GM12878 (cell line): ENCODE data around the gene BAG1.

ENCODE experiments used
- CHD2 ChIP-seq: IDR thresholded peaks from 2 replicates; pipeline ENCODE4 v1.6.1; 2011; ENCODE audit warnings: low read depth, low read length, improper control_type of control experiment, borderline replicate concordance
- CTCF ChIP-seq, 3 experiments: IDR thresholded peaks in 2 of 3; conservative IDR thresholded peaks in 1 of 3; 2 replicates each; pipeline ENCODE4 v1.5.1; 2011; ENCODE audit warnings: low read depth in 3 of 3, low read length in 3 of 3, mild to moderate bottlenecking in 3 of 3, control low read depth in 2 of 3, moderate library complexity in 2 of 3, inconsistent platforms in 1 of 3, mixed read lengths in 1 of 3; ENCODE audit not compliant: control insufficient read depth in 2 of 3, insufficient read depth in 1 of 3; ENCODE audit errors: extremely low read depth in 1 of 3
- KAT2A ChIP-seq: conservative IDR thresholded peaks from 2 replicates; pipeline ENCODE4 v1.6.1; 2011; ENCODE audit warnings: low read depth, low read length; ENCODE audit not compliant: control insufficient read depth
- ZNF622 ChIP-seq: fragments of 450-650 bp; IDR thresholded peaks from 2 replicates; pipeline ENCODE4 v1.6.1; 2017; ENCODE audit warnings: mild to moderate bottlenecking, inconsistent platforms
- TF ChIP-seq, protein P1 (sequence below): IDR thresholded peaks from 2 replicates; pipeline ENCODE4 v1.6.1; 2012; ENCODE audit warnings: low read depth, low read length, improper control_type of control experiment
- TF ChIP-seq, protein P2 (sequence below): fragments of 450-650 bp; formaldehyde crosslinking; IDR thresholded peaks from 2 replicates; pipeline ENCODE4 v1.4.0; 2020; ENCODE audit warnings: mild to moderate bottlenecking, moderate library complexity

DNA sequence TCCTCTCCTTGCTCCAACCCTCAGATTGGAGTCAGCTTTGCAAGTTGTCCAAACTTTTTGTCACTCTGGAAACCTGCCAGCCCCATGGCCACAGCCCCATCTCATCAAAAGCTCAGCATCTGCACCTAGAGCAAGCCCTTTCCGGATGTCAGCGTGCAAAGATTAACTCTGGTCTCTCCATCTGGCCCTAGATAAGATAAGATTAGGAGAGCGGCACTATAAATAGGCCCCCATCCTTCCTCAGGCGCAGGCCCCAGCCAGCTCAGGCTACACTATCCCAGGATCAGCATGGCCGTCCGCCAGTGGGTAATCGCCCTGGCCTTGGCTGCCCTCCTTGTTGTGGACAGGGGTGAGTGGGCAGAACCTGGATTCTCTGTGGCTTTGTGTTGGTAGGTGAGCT, 24.6 kb downstream of the BAG1 start, which contains the start of gene SPINK4:
- no peak for TF ChIP-seq ZNF622
- TF ChIP-seq CTCF (IDR thresholded peaks at IDR 0.05 in 2 of 3, conservative IDR thresholded peaks at IDR 0.05 in 1 of 3; ENCODE audit: control insufficient read depth in 2 of 3, extremely low read depth in 1 of 3, insufficient read depth in 1 of 3, low read depth in 3 of 3, low read length in 3 of 3): no peak
- TF ChIP-seq CHD2: no peak
- no peak for TF ChIP-seq KAT2A
- TF ChIP-seq, protein P1, sequence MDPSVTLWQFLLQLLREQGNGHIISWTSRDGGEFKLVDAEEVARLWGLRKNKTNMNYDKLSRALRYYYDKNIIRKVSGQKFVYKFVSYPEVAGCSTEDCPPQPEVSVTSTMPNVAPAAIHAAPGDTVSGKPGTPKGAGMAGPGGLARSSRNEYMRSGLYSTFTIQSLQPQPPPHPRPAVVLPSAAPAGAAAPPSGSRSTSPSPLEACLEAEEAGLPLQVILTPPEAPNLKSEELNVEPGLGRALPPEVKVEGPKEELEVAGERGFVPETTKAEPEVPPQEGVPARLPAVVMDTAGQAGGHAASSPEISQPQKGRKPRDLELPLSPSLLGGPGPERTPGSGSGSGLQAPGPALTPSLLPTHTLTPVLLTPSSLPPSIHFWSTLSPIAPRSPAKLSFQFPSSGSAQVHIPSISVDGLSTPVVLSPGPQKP: no peak
- TF ChIP-seq, protein P2, sequence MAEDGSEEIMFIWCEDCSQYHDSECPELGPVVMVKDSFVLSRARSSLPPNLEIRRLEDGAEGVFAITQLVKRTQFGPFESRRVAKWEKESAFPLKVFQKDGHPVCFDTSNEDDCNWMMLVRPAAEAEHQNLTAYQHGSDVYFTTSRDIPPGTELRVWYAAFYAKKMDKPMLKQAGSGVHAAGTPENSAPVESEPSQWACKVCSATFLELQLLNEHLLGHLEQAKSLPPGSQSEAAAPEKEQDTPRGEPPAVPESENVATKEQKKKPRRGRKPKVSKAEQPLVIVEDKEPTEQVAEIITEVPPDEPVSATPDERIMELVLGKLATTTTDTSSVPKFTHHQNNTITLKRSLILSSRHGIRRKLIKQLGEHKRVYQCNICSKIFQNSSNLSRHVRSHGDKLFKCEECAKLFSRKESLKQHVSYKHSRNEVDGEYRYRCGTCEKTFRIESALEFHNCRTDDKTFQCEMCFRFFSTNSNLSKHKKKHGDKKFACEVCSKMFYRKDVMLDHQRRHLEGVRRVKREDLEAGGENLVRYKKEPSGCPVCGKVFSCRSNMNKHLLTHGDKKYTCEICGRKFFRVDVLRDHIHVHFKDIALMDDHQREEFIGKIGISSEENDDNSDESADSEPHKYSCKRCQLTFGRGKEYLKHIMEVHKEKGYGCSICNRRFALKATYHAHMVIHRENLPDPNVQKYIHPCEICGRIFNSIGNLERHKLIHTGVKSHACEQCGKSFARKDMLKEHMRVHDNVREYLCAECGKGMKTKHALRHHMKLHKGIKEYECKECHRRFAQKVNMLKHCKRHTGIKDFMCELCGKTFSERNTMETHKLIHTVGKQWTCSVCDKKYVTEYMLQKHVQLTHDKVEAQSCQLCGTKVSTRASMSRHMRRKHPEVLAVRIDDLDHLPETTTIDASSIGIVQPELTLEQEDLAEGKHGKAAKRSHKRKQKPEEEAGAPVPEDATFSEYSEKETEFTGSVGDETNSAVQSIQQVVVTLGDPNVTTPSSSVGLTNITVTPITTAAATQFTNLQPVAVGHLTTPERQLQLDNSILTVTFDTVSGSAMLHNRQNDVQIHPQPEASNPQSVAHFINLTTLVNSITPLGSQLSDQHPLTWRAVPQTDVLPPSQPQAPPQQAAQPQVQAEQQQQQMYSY (CRISPR knock-in tag): no peak
